OCI-LY3 (cell line): ENCODE data around the gene MRAS.

ENCODE experiments used
- CTCF ChIP-seq: fragments of 200-600, 300-600 bp; sonication (generic); IDR thresholded peaks from 2 replicates; pipeline ENCODE4 v1.5.1; 2014; ENCODE audit warnings: antibody characterized with exemption, low read length, low read depth
- EZH2phosphoT487 ChIP-seq: fragments of 200-600 bp; shearing (Covaris generic); IDR thresholded peaks from 2 replicates; pipeline ENCODE4 v1.6.1; 2018; ENCODE audit warnings: antibody characterized with exemption, mixed run types, low read depth

GRCh38 chr3:138394156-138394555 lies 45.8 kb downstream of the MRAS start:
- TF ChIP-seq CTCF (no peak), EZH2phosphoT487 (no peak)
